GM23338 (cell line): ENCODE measurements around the gene PRKACA.
"Not testable (repeated sequence)": the region's sequence is repeated elsewhere in the genome, so short reads cannot be mapped to it uniquely, and the experiment has no call there.

Source experiments
- CREB1 ChIP-seq: fragments of 250-450 bp; sonication (Bioruptor Pico); IDR thresholded peaks from 2 replicates; pipeline ENCODE4 v1.5.0; 2020; ENCODE audit warnings: low read depth, mild to moderate bottlenecking, moderate library complexity
- EZH2 ChIP-seq: fragments of 200-600 bp; sonication (generic); IDR thresholded peaks from one replicate; pipeline ENCODE4 v1.8.0; 2017; ENCODE audit warnings: antibody characterized with exemption, mild to moderate bottlenecking, low read depth; ENCODE audit not compliant: unreplicated experiment
- EZH2phosphoT487 ChIP-seq: fragments of 200-600 bp; sonication (generic); IDR thresholded peaks from one replicate; pipeline ENCODE4 v1.8.1; 2018; ENCODE audit warnings: antibody characterized with exemption; ENCODE audit not compliant: unreplicated experiment
- JUNB ChIP-seq: IDR thresholded peaks from one replicate; pipeline ENCODE4 v1.6.1; 2016; ENCODE audit warnings: antibody characterized with exemption; ENCODE audit not compliant: unreplicated experiment
- NANOG ChIP-seq: IDR thresholded peaks from 2 replicates; pipeline ENCODE4 v1.6.1; 2016; ENCODE audit warnings: antibody characterized with exemption, borderline replicate concordance
- POLR2AphosphoS5 ChIP-seq: IDR thresholded peaks from 2 replicates; pipeline ENCODE4 v1.6.1; 2016; ENCODE audit warnings: antibody characterized with exemption, low read depth
- REST ChIP-seq: IDR thresholded peaks from one replicate; pipeline ENCODE4 v1.6.1; 2018; ENCODE audit warnings: antibody characterized with exemption; ENCODE audit not compliant: unreplicated experiment
- ZNF462 ChIP-seq: fragments of 250-450 bp; sonication (Bioruptor Pico); IDR thresholded peaks from 2 replicates; pipeline ENCODE4 v1.5.0; 2020; ENCODE audit warnings: mild to moderate bottlenecking, moderate library complexity
- TF ChIP-seq, protein P1 (sequence below), 2 experiments: fragments of 200-600 bp in 1 of 2; sonication (generic) in 1 of 2; conservative IDR thresholded peaks; 2 replicates each; pipeline versions ENCODE4 v1.5.1 to v1.6.1; 2016 to 2017; ENCODE audit warnings: antibody characterized with exemption in 2 of 2, low read depth in 2 of 2, mild to moderate bottlenecking in 2 of 2, moderate library complexity in 1 of 2

DNA sequence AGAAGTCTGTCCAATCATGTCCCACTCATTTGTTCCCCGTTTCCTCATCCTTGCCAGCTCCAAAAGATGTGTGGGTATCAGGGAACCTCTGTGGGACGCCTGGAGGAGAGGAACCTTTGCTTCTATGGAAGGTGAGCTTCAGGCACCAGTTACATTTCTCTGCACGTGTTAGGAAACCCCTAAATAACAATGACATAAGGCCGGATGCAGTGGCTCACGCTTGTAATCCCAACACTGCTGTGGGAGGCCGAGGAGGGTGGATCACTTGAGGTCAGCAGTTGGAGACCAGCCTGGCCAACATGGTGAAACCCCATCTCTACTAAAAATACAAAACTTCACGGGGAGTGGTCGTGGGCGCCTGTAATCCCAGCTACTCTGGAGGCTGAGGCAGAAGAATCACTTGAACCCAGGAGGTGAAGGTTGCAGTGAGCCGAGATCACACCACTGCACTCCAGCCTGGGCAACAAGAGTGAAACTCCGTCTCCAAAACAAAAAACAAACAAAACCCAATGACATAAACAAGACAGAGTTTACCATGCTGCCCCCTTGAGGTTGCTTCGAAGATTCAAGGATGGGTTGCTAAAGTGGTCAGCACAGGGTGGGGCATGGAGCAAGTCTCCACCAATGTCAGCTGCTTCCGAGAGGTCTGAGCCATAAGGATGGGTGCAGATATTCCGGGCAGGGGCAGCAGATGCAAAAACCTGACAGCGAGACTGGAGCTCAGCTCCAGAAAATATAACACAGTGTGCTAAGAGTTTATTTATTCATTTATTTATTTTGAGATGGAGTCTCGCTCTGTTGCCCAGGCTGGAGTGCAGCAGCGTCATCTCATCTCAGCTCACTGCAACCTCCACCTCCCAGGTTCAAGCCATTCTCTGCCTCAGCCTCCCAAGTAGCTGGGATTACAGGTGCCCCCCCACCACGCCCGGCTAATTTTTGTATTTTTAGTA is 74.6 kb downstream of the PRKACA start:
- peak; percentile 39; the same call in 1 of the 2 replicates for TF ChIP-seq CREB1 (CRISPR knock-in tag)
- TF ChIP-seq, protein P1, sequence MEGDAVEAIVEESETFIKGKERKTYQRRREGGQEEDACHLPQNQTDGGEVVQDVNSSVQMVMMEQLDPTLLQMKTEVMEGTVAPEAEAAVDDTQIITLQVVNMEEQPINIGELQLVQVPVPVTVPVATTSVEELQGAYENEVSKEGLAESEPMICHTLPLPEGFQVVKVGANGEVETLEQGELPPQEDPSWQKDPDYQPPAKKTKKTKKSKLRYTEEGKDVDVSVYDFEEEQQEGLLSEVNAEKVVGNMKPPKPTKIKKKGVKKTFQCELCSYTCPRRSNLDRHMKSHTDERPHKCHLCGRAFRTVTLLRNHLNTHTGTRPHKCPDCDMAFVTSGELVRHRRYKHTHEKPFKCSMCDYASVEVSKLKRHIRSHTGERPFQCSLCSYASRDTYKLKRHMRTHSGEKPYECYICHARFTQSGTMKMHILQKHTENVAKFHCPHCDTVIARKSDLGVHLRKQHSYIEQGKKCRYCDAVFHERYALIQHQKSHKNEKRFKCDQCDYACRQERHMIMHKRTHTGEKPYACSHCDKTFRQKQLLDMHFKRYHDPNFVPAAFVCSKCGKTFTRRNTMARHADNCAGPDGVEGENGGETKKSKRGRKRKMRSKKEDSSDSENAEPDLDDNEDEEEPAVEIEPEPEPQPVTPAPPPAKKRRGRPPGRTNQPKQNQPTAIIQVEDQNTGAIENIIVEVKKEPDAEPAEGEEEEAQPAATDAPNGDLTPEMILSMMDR (conservative IDR thresholded peaks at IDR 0.05; ENCODE audit: low read depth in 2 of 2), result peak; percentile 79 to 82
- not testable (repeated sequence) for TF ChIP-seq EZH2; POLR2AphosphoS5; REST; ZNF462 (CRISPR knock-in tag); JUNB; NANOG; EZH2phosphoT487
